ENCODE data around the gene MGA.

DNA sequence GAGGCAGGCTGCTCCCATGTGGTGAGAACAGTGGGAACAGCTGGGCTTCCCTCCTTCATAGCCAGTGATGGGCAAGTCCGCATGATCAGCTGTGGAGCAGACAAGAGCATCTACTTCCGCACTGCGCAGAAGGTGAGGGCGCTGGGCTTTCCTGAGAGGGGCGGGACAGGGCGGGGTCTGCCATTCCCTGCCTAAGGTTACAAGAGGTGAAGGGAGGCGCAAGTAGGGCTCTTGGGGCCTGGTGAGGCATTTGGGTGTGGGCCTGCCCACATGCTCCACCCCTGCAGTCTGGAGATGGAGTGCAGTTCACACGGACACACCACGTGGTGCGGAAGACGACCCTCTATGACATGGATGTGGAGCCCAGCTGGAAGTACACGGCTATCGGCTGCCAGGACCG lies 157.1 kb downstream of the MGA start:
- TF ChIP-seq, protein P1, sequence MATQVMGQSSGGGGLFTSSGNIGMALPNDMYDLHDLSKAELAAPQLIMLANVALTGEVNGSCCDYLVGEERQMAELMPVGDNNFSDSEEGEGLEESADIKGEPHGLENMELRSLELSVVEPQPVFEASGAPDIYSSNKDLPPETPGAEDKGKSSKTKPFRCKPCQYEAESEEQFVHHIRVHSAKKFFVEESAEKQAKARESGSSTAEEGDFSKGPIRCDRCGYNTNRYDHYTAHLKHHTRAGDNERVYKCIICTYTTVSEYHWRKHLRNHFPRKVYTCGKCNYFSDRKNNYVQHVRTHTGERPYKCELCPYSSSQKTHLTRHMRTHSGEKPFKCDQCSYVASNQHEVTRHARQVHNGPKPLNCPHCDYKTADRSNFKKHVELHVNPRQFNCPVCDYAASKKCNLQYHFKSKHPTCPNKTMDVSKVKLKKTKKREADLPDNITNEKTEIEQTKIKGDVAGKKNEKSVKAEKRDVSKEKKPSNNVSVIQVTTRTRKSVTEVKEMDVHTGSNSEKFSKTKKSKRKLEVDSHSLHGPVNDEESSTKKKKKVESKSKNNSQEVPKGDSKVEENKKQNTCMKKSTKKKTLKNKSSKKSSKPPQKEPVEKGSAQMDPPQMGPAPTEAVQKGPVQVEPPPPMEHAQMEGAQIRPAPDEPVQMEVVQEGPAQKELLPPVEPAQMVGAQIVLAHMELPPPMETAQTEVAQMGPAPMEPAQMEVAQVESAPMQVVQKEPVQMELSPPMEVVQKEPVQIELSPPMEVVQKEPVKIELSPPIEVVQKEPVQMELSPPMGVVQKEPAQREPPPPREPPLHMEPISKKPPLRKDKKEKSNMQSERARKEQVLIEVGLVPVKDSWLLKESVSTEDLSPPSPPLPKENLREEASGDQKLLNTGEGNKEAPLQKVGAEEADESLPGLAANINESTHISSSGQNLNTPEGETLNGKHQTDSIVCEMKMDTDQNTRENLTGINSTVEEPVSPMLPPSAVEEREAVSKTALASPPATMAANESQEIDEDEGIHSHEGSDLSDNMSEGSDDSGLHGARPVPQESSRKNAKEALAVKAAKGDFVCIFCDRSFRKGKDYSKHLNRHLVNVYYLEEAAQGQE (IDR thresholded peaks at IDR 0.05): no peak
- TF ChIP-seq RAD21 (conservative IDR thresholded peaks at IDR 0.05 in 1 of 2, IDR thresholded peaks at IDR 0.05 in 1 of 2): no peak
- no peak for TF ChIP-seq CEBPB (IDR thresholded peaks at IDR 0.05)
- TF ChIP-seq, protein P2, sequence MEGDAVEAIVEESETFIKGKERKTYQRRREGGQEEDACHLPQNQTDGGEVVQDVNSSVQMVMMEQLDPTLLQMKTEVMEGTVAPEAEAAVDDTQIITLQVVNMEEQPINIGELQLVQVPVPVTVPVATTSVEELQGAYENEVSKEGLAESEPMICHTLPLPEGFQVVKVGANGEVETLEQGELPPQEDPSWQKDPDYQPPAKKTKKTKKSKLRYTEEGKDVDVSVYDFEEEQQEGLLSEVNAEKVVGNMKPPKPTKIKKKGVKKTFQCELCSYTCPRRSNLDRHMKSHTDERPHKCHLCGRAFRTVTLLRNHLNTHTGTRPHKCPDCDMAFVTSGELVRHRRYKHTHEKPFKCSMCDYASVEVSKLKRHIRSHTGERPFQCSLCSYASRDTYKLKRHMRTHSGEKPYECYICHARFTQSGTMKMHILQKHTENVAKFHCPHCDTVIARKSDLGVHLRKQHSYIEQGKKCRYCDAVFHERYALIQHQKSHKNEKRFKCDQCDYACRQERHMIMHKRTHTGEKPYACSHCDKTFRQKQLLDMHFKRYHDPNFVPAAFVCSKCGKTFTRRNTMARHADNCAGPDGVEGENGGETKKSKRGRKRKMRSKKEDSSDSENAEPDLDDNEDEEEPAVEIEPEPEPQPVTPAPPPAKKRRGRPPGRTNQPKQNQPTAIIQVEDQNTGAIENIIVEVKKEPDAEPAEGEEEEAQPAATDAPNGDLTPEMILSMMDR (IDR thresholded peaks at IDR 0.05): no peak
- TF ChIP-seq PHF8 (IDR thresholded peaks at IDR 0.05; ENCODE audit: borderline replicate concordance, low read depth): no peak
- no peak for TF ChIP-seq NR3C1 (IDR thresholded peaks at IDR 0.05)
- no peak for TF ChIP-seq ZFP36 (IDR thresholded peaks at IDR 0.05; ENCODE audit: borderline replicate concordance, partially characterized antibody)
- no peak for TF ChIP-seq POLR2A (IDR thresholded peaks at IDR 0.05; ENCODE audit: low read length)
- no peak for TF ChIP-seq JUNB (IDR thresholded peaks at IDR 0.05)
- TF ChIP-seq, protein P3, sequence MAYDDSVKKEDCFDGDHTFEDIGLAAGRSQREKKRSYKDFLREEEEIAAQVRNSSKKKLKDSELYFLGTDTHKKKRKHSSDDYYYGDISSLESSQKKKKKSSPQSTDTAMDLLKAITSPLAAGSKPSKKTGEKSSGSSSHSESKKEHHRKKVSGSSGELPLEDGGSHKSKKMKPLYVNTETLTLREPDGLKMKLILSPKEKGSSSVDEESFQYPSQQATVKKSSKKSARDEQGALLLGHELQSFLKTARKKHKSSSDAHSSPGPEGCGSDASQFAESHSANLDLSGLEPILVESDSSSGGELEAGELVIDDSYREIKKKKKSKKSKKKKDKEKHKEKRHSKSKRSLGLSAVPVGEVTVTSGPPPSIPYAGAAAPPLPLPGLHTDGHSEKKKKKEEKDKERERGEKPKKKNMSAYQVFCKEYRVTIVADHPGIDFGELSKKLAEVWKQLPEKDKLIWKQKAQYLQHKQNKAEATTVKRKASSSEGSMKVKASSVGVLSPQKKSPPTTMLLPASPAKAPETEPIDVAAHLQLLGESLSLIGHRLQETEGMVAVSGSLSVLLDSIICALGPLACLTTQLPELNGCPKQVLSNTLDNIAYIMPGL (CRISPR knock-in tag; IDR thresholded peaks at IDR 0.05; ENCODE audit: borderline replicate concordance): no peak
- TF ChIP-seq CHD2 (IDR thresholded peaks at IDR 0.05; ENCODE audit: low read length, partially characterized antibody): no peak
- no peak for TF ChIP-seq RFX5 (IDR thresholded peaks at IDR 0.05)
- no peak for TF ChIP-seq HDAC2 (IDR thresholded peaks at IDR 0.05)
